ENCODE results near the gene JPH4.

JPH4 gene

DNA sequence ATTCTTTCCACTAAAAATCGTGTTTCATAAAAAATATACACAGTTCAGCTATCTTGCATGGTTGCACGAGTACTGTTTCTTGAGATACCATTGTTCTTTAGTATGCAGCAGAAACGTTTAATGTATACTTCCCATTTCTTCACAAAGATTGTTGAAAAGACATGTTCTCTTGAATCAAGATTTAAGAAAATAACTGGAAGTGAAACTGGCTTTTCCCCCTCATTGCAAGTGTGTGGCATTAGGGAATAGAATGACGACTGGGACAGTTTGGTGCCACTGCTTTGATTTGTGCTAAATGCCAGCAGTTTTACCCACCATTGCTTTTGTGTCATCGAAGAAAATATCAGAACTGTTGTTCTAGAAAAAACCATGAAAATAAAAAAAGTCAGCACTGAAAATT, 37.3 kb upstream of the JPH4 start:
- WGBS (ENCODE audit: extremely low coverage, insufficient coverage, low lambda C conversion rate), result no CpG with 5 or more reads among the region's 5 CpGs
- DNase-seq, result no peak
- H2BK120ac ChIP-seq (ENCODE audit: low read depth, low read length), result no peak overlapping the region
- no peak overlapping the region for H2BK15ac ChIP-seq (replicated peaks; ENCODE audit: low read depth)
- no peak overlapping the region for H3K4me3 ChIP-seq (ENCODE audit: low read length)
- H3K79me1 ChIP-seq (ENCODE audit: low read length), result no peaks in the 10 kb centered on the region
- H3K23ac ChIP-seq (ENCODE audit: low read length), result no peak overlapping the region
- H2AK5ac ChIP-seq (ENCODE audit: low read length), result no peak overlapping the region
- H3K56ac ChIP-seq (ENCODE audit: low read length), result no peak overlapping the region
- H4K8ac ChIP-seq (ENCODE audit: low read depth, low read length), result no peak overlapping the region
- no peaks in the 10 kb centered on the region for H3K36me3 ChIP-seq (ENCODE audit: control insufficient read depth, insufficient read depth, low read length)
- H3K4me1 ChIP-seq (ENCODE audit: control insufficient read depth, low read depth, low read length), result no peaks in the 10 kb centered on the region
- H3K18ac ChIP-seq (ENCODE audit: low read length), result no peak overlapping the region
- H4K5ac ChIP-seq (ENCODE audit: low read length), result no peak overlapping the region
- H2BK5ac ChIP-seq (ENCODE audit: low read length), result no peak overlapping the region
- H3K27ac ChIP-seq (ENCODE audit: low read depth, low read length), result no peak overlapping the region
- no peak overlapping the region for H3K4me2 ChIP-seq (ENCODE audit: low read length)
- no peak overlapping the region for H3K4ac ChIP-seq (ENCODE audit: low read depth, low read length)
- no peaks in the 10 kb centered on the region for H3K27me3 ChIP-seq (ENCODE audit: insufficient read depth, low read length, poor library complexity)
- no peaks in the 10 kb centered on the region for H3K79me2 ChIP-seq (ENCODE audit: control insufficient read depth, insufficient read depth, low read length)
- H3K9ac ChIP-seq (ENCODE audit: low read length), result no peak overlapping the region

DNA sequence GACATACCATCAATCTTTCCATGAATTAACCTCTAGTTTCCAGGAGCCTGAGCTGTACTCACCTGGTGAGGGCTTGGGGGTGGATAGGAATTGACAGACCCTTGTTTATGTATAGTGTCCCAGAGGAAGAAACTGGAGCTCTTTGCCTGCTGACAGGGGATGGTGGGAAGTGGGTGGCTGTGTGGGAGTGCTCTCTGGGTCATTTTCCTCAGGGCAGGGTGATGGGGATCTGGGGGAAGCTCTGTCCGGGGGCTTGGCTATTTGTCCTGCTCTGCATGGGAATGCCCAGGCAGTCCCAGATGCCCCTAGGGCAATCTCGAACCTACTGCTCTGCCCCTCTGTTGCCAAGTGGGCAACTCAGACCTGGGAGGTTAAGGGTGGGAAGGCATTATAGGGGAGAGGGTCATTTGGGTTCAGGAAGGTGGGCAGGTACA, 35.8 kb upstream of the JPH4 start:
- Histone ChIP-seq H3K36me3 (ENCODE audit: control insufficient read depth, insufficient read depth, low read length) (no peaks in the 10 kb centered on the region), H3K4ac (ENCODE audit: low read depth, low read length) (no peak overlapping the region), H4K5ac (ENCODE audit: low read length) (no peak overlapping the region), H3K56ac (ENCODE audit: low read length) (no peak overlapping the region), H3K79me2 (ENCODE audit: control insufficient read depth, insufficient read depth, low read length) (no peaks in the 10 kb centered on the region), H3K9ac (ENCODE audit: low read length) (no peak overlapping the region), H3K23ac (ENCODE audit: low read length) (no peak overlapping the region), H3K18ac (ENCODE audit: low read length) (no peak overlapping the region), H2BK5ac (ENCODE audit: low read length) (no peak overlapping the region), H3K27ac (ENCODE audit: low read depth, low read length) (peak overlapping the region; percentile 4), H3K27me3 (ENCODE audit: insufficient read depth, low read length, poor library complexity) (no peaks in the 10 kb centered on the region), H2AK5ac (ENCODE audit: low read length) (no peak overlapping the region), H3K4me3 (ENCODE audit: low read length) (no peak overlapping the region), H4K8ac (ENCODE audit: low read depth, low read length) (no peak overlapping the region), H3K4me1 (ENCODE audit: control insufficient read depth, low read depth, low read length) (no peaks in the 10 kb centered on the region), H3K79me1 (ENCODE audit: low read length) (no peaks in the 10 kb centered on the region), H2BK15ac (replicated peaks; ENCODE audit: low read depth) (no peak overlapping the region), H3K4me2 (ENCODE audit: low read length) (no peak overlapping the region), H2BK120ac (ENCODE audit: low read depth, low read length) (no peak overlapping the region)
- DNase-seq, result no peak
- no CpG with 5 or more reads among the region's 2 CpGs for WGBS (ENCODE audit: extremely low coverage, insufficient coverage, low lambda C conversion rate)

DNA sequence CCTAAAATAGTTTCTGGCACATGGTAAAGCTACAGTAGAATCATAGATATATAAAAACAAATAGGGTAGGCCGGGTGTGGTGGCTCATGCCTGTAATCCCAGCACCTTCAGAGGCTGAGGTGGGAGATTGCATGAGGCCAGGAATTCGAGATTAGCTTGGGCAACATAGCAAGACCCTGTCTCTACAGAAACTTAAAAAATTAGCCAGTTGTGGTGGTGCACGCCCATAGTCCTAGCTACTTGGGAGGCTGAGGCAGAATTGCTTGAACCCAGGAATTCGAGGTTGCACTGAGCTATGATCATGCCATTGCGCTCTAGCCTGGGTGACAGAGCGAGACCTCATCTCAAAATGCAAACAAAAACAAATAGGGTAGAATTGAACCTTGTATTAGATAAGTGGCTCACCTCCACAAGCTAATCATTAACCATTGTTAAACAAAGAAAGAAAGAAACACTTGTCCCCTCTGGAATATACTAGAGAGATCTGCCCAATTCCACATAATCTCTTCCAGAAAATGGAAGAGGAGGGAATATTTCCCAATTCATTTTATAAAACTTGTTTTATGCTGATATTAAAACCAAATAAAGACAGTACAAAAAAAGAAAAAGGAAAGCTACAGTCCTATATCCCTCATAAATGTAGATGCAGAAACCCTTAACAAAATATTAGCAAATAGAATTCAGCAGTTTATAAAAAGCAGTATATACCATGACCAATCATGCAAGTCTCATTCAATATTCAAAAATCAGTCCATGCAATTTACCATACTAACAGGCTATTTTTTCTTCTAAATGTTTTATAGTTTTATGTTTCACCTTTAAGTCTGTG, 34.9 kb upstream of the JPH4 start:
- H3K4me3 ChIP-seq (ENCODE audit: low read length), result no peak overlapping the region
- no peak overlapping the region for H2BK120ac ChIP-seq (ENCODE audit: low read depth, low read length)
- no peaks in the 10 kb centered on the region for H3K79me1 ChIP-seq (ENCODE audit: low read length)
- no peak overlapping the region for H3K27ac ChIP-seq (ENCODE audit: low read depth, low read length)
- H2BK15ac ChIP-seq (replicated peaks; ENCODE audit: low read depth), result no peak overlapping the region
- no peak overlapping the region for H3K4me2 ChIP-seq (ENCODE audit: low read length)
- no peaks in the 10 kb centered on the region for H3K27me3 ChIP-seq (ENCODE audit: insufficient read depth, low read length, poor library complexity)
- H3K18ac ChIP-seq (ENCODE audit: low read length), result no peak overlapping the region
- no peaks in the 10 kb centered on the region for H3K4me1 ChIP-seq (ENCODE audit: control insufficient read depth, low read depth, low read length)
- H3K36me3 ChIP-seq (ENCODE audit: control insufficient read depth, insufficient read depth, low read length), result no peaks in the 10 kb centered on the region
- DNase-seq, result no peak
- no peak overlapping the region for H2AK5ac ChIP-seq (ENCODE audit: low read length)
- H4K5ac ChIP-seq (ENCODE audit: low read length), result no peak overlapping the region
- H3K23ac ChIP-seq (ENCODE audit: low read length), result no peak overlapping the region
- no peak overlapping the region for H3K9ac ChIP-seq (ENCODE audit: low read length)
- H3K79me2 ChIP-seq (ENCODE audit: control insufficient read depth, insufficient read depth, low read length), result no peaks in the 10 kb centered on the region
- no peak overlapping the region for H3K4ac ChIP-seq (ENCODE audit: low read depth, low read length)
- H2BK5ac ChIP-seq (ENCODE audit: low read length), result no peak overlapping the region
- H3K56ac ChIP-seq (ENCODE audit: low read length), result no peak overlapping the region
- H4K8ac ChIP-seq (ENCODE audit: low read depth, low read length), result peak overlapping the region; percentile 2
- WGBS (ENCODE audit: extremely low coverage, insufficient coverage, low lambda C conversion rate), result no CpG with 5 or more reads among the region's 6 CpGs

DNA sequence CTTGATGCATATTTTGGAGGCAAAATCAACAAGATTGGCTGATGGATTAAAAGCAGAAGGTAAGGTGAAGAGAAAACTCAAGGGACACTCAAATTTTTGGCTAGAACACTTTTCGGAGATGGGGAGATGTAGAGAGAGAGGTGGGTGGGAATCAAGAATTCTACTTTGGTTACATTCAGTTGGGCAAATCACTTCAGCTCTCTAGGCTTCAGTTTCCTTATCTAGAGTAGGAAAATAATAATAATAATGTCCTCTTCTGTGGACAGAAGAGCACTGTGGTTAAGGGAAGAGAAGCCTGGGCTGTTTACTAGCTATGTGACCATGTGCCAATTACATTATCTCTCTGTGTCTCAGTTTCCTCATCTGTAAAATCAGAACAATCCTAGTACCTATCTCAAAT, 34.2 kb upstream of the JPH4 start:
- Histone ChIP-seq H3K18ac (ENCODE audit: low read length) (no peak overlapping the region), H4K5ac (ENCODE audit: low read length) (no peak overlapping the region), H3K4me3 (ENCODE audit: low read length) (no peak overlapping the region), H3K56ac (ENCODE audit: low read length) (no peak overlapping the region), H3K4me1 (ENCODE audit: control insufficient read depth, low read depth, low read length) (no peaks in the 10 kb centered on the region), H2BK120ac (ENCODE audit: low read depth, low read length) (no peak overlapping the region), H3K4me2 (ENCODE audit: low read length) (no peak overlapping the region), H4K8ac (ENCODE audit: low read depth, low read length) (peak overlapping the region; percentile 2), H2BK15ac (replicated peaks; ENCODE audit: low read depth) (no peak overlapping the region), H3K4ac (ENCODE audit: low read depth, low read length) (no peak overlapping the region), H3K36me3 (ENCODE audit: control insufficient read depth, insufficient read depth, low read length) (no peaks in the 10 kb centered on the region), H3K79me2 (ENCODE audit: control insufficient read depth, insufficient read depth, low read length) (no peaks in the 10 kb centered on the region), H3K27ac (ENCODE audit: low read depth, low read length) (no peak overlapping the region), H3K27me3 (ENCODE audit: insufficient read depth, low read length, poor library complexity) (no peaks in the 10 kb centered on the region), H2BK5ac (ENCODE audit: low read length) (no peak overlapping the region), H2AK5ac (ENCODE audit: low read length) (no peak overlapping the region), H3K9ac (ENCODE audit: low read length) (no peak overlapping the region), H3K79me1 (ENCODE audit: low read length) (no peaks in the 10 kb centered on the region), H3K23ac (ENCODE audit: low read length) (no peak overlapping the region)
- no peak for DNase-seq
- WGBS (ENCODE audit: extremely low coverage, insufficient coverage, low lambda C conversion rate), result no CpG with 5 or more reads among the region's 1 CpG

DNA sequence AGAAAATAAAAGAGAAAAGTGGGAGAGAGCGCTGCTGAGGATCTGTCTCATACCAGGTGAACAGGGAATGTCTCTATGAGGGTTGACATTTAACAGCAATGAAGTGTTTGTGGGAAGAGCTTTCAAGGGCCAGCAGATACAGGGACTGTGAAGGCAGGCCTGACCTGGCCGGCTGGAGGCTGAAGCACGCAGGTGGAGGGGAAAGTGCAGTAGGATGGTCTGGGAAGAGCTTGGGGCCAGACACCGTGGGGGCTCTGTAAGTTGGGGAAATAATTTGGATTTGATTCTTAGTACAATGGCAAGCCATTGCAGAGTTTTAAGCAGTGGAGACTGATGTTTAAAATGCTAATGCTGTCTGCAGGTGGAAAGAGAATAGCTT, 33.8 kb upstream of the JPH4 start:
- no peaks in the 10 kb centered on the region for H3K4me1 ChIP-seq (ENCODE audit: control insufficient read depth, low read depth, low read length)
- DNase-seq, result no peak
- no peak overlapping the region for H3K4me3 ChIP-seq (ENCODE audit: low read length)
- H3K18ac ChIP-seq (ENCODE audit: low read length), result no peak overlapping the region
- H3K79me1 ChIP-seq (ENCODE audit: low read length), result no peaks in the 10 kb centered on the region
- no peak overlapping the region for H3K4me2 ChIP-seq (ENCODE audit: low read length)
- H3K23ac ChIP-seq (ENCODE audit: low read length), result no peak overlapping the region
- no peak overlapping the region for H4K8ac ChIP-seq (ENCODE audit: low read depth, low read length)
- H3K9ac ChIP-seq (ENCODE audit: low read length), result no peak overlapping the region
- no peaks in the 10 kb centered on the region for H3K27me3 ChIP-seq (ENCODE audit: insufficient read depth, low read length, poor library complexity)
- H3K4ac ChIP-seq (ENCODE audit: low read depth, low read length), result no peak overlapping the region
- no peak overlapping the region for H4K5ac ChIP-seq (ENCODE audit: low read length)
- no peaks in the 10 kb centered on the region for H3K36me3 ChIP-seq (ENCODE audit: control insufficient read depth, insufficient read depth, low read length)
- H3K56ac ChIP-seq (ENCODE audit: low read length), result no peak overlapping the region
- no peak overlapping the region for H2BK5ac ChIP-seq (ENCODE audit: low read length)
- H2AK5ac ChIP-seq (ENCODE audit: low read length), result no peak overlapping the region
- WGBS (ENCODE audit: extremely low coverage, insufficient coverage, low lambda C conversion rate), result no CpG with 5 or more reads among the region's 4 CpGs
- H3K27ac ChIP-seq (ENCODE audit: low read depth, low read length), result no peak overlapping the region
- H2BK120ac ChIP-seq (ENCODE audit: low read depth, low read length), result no peak overlapping the region
- H3K79me2 ChIP-seq (ENCODE audit: control insufficient read depth, insufficient read depth, low read length), result no peaks in the 10 kb centered on the region
- no peak overlapping the region for H2BK15ac ChIP-seq (replicated peaks; ENCODE audit: low read depth)

DNA sequence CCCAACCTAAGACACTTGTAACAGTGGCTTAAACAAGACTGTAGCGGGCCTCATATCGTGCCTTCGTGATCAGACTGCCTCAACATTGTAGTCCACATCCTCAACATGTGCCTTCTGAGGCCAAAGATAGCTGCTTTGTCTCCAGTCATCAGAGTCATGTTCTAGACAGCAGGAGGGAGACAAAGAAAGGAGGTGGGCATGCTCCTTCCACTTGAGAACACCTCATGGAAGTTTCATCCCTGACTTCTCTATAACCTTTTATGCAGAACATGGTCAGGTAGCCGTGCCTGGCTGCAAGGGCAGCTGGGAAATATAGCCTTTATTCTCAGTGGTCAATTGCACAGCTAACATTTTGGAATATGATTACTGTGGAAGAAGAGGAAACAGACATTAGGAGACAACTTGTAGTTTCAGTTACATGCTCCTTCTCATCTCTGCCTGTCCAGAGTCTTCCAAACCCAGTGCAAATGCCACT, 32.3 kb upstream of the JPH4 start:
- no peak for DNase-seq
- no peak overlapping the region for H3K4ac ChIP-seq (ENCODE audit: low read depth, low read length)
- no peaks in the 10 kb centered on the region for H3K36me3 ChIP-seq (ENCODE audit: control insufficient read depth, insufficient read depth, low read length)
- H3K9ac ChIP-seq (ENCODE audit: low read length), result no peak overlapping the region
- no peak overlapping the region for H2BK120ac ChIP-seq (ENCODE audit: low read depth, low read length)
- H3K79me1 ChIP-seq (ENCODE audit: low read length), result no peaks in the 10 kb centered on the region
- no peak overlapping the region for H3K4me3 ChIP-seq (ENCODE audit: low read length)
- H2BK15ac ChIP-seq (replicated peaks; ENCODE audit: low read depth), result no peak overlapping the region
- H3K27ac ChIP-seq (ENCODE audit: low read depth, low read length), result no peak overlapping the region
- H4K5ac ChIP-seq (ENCODE audit: low read length), result no peak overlapping the region
- H3K79me2 ChIP-seq (ENCODE audit: control insufficient read depth, insufficient read depth, low read length), result no peaks in the 10 kb centered on the region
- no peak overlapping the region for H2BK5ac ChIP-seq (ENCODE audit: low read length)
- no peak overlapping the region for H3K18ac ChIP-seq (ENCODE audit: low read length)
- no peak overlapping the region for H3K4me2 ChIP-seq (ENCODE audit: low read length)
- H3K23ac ChIP-seq (ENCODE audit: low read length), result no peak overlapping the region
- no CpG with 5 or more reads among the region's 4 CpGs for WGBS (ENCODE audit: extremely low coverage, insufficient coverage, low lambda C conversion rate)
- H4K8ac ChIP-seq (ENCODE audit: low read depth, low read length), result no peak overlapping the region
- H3K4me1 ChIP-seq (ENCODE audit: control insufficient read depth, low read depth, low read length), result no peaks in the 10 kb centered on the region
- no peak overlapping the region for H2AK5ac ChIP-seq (ENCODE audit: low read length)
- H3K56ac ChIP-seq (ENCODE audit: low read length), result no peak overlapping the region
- H3K27me3 ChIP-seq (ENCODE audit: insufficient read depth, low read length, poor library complexity), result no peaks in the 10 kb centered on the region

All from mesendoderm (in vitro differentiated cells).